Neural progenitor cell (in vitro differentiated cells): ENCODE data around the gene SGPP1. TPM values are rescaled to one million over a fixed set of nuclear protein-coding genes. Genes with fewer than 3 reads are reported as not detected.

ENCODE experiments used
- DNase-seq: peaks from one replicate; pipeline ENCODE4 v3.0.0-alpha.2; 2016; ENCODE audit warnings: low spot score
- H2AFZ ChIP-seq: fragments of 200-600 bp; sonication (generic); replicated peaks from 2 replicates; pipeline ENCODE4 v1.6.1; 2016; ENCODE audit warnings: antibody characterized with exemption
- H3F3A ChIP-seq: fragments of 200-600 bp; sonication (generic); 2 replicates; pipeline ENCODE4 v1.6.1; 2016; ENCODE audit warnings: antibody characterized with exemption, low read depth
- H3K27ac ChIP-seq: fragments of 200-600 bp; sonication (generic); 2 replicates; pipeline ENCODE4 v1.5.1; 2016; ENCODE audit warnings: mild to moderate bottlenecking
- H3K27me3 ChIP-seq: fragments of 200-600 bp; sonication (generic); 2 replicates; pipeline ENCODE4 v1.6.1; 2016; ENCODE audit warnings: mild to moderate bottlenecking, moderate library complexity
- H3K36me3 ChIP-seq: fragments of 200-600 bp; sonication (generic); 2 replicates; pipeline ENCODE4 v1.5.1; 2016
- H3K4me1 ChIP-seq: fragments of 200-600 bp; sonication (generic); 2 replicates; pipeline ENCODE4 v1.6.1; 2016; ENCODE audit warnings: mixed run types
- H3K4me2 ChIP-seq: fragments of 200-600 bp; sonication (generic); 2 replicates; pipeline ENCODE4 v1.6.1; 2016
- H3K4me3 ChIP-seq: fragments of 200-600 bp; sonication (generic); 2 replicates; pipeline ENCODE4 v1.5.1; 2016
- H3K79me2 ChIP-seq: fragments of 200-600 bp; sonication (generic); 2 replicates; pipeline ENCODE4 v1.6.1; 2016; ENCODE audit warnings: low read depth
- H3K9ac ChIP-seq: fragments of 200-600 bp; sonication (generic); 2 replicates; pipeline ENCODE4 v1.6.1; 2016
- H3K9me3 ChIP-seq: fragments of 200-600 bp; sonication (generic); 2 replicates; pipeline ENCODE4 v1.5.1; 2016; ENCODE audit warnings: low read depth
- H4K20me1 ChIP-seq: fragments of 200-600 bp; sonication (generic); 2 replicates; pipeline ENCODE4 v1.6.1; 2016; ENCODE audit warnings: low read depth
- H3K27ac Mint-ChIP-seq: 3 replicates; pipeline ENCODE4 v1.8.0; 2021; ENCODE audit warnings: mixed read lengths
- H3K27me3 Mint-ChIP-seq: 2 replicates; pipeline ENCODE4 v1.8.0; 2022; ENCODE audit warnings: low read depth, mild to moderate bottlenecking, inconsistent platforms, moderate library complexity, mixed read lengths; ENCODE audit not compliant: insufficient read depth
- H3K36me3 Mint-ChIP-seq: 3 replicates; pipeline ENCODE4 v1.8.0; 2021; ENCODE audit warnings: mixed read lengths
- H3K4me1 Mint-ChIP-seq: 3 replicates; pipeline ENCODE4 v1.8.0; 2021; ENCODE audit warnings: mixed read lengths
- H3K4me3 Mint-ChIP-seq: 3 replicates; pipeline ENCODE4 v1.8.0; 2021; ENCODE audit warnings: mild to moderate bottlenecking, moderate library complexity, mixed read lengths
- H3K9me3 Mint-ChIP-seq: 3 replicates; pipeline ENCODE4 v1.8.0; 2020; ENCODE audit warnings: mixed read lengths
- CTCF ChIP-seq: fragments of 200-600 bp; sonication (generic); IDR thresholded peaks from 2 replicates; pipeline ENCODE4 v1.5.1; 2017; ENCODE audit warnings: antibody characterized with exemption, mild to moderate bottlenecking
- EZH2 ChIP-seq: fragments of 200-600 bp; sonication (generic); IDR thresholded peaks from 2 replicates; pipeline ENCODE4 v1.6.1; 2017; ENCODE audit warnings: antibody characterized with exemption, mild to moderate bottlenecking, moderate library complexity
- EZH2phosphoT487 ChIP-seq: fragments of 200-600 bp; sonication (generic); IDR thresholded peaks from 2 replicates; pipeline ENCODE4 v1.6.1; 2017; ENCODE audit warnings: antibody characterized with exemption
- total RNA-seq: library from RNA; depleted of rRNA; stranded (reverse); fragments of >200 nt; gene quantifications from 2 replicates; pipeline ENCODE4 v1.2.3, GENCODE V29; 2015; ENCODE audit warnings: low replicate concordance

Gene SGPP1
- total RNA-seq, 1 donor from 2014 or later, result 9.2 TPM

GRCh38 chr14:63717702-63718101, 10.2 kb downstream of the SGPP1 start:
- Histone ChIP-seq H3K4me3 (no peak overlapping the region), H3K79me2 (no peaks in the 10 kb centered on the region), H3K27me3 (no peaks in the 10 kb centered on the region), H3F3A (peaks cover 3% of the 10 kb centered on the region), H3K4me1 (no peaks in the 10 kb centered on the region), H3K9ac (no peak overlapping the region), H3K27ac (no peak overlapping the region), H3K36me3 (no peaks in the 10 kb centered on the region), H4K20me1 (no peaks in the 10 kb centered on the region), H3K9me3 (peaks cover 16% of the 10 kb centered on the region), H3K4me2 (no peak overlapping the region), H2AFZ (no peak overlapping the region)
- Mint-ChIP-seq H3K27ac (no peak overlapping the region), H3K4me3 (no peak overlapping the region), H3K9me3 (peaks cover 30% of the 10 kb centered on the region), H3K36me3 (peaks cover 21% of the 10 kb centered on the region), H3K4me1 (no peaks in the 10 kb centered on the region), H3K27me3 (peaks cover 2% of the 10 kb centered on the region)
- peak; percentile 12 for DNase-seq
- TF ChIP-seq CTCF, result no peak
- no peak for TF ChIP-seq EZH2phosphoT487
- no peak for TF ChIP-seq EZH2

- Histone ChIP-seq H3K79me2 (no peaks in the 10 kb centered on the region), H3K4me1 (no peaks in the 10 kb centered on the region)
- H3K9me3 Mint-ChIP-seq, result peaks cover 28% of the 10 kb centered on the region
Measured at GRCh38 chr14:63715360-63715759, 12.5 kb downstream of the SGPP1 start.

GRCh38 chr14:63713764-63714163, 14.1 kb downstream of the SGPP1 start:
- H3K36me3 Mint-ChIP-seq, result peaks cover 22% of the 10 kb centered on the region
- TF ChIP-seq EZH2 (no peak), EZH2phosphoT487 (no peak), CTCF (no peak)
- DNase-seq, result no peak
- no peak overlapping the region for H3K4me3 Mint-ChIP-seq
- Histone ChIP-seq H3K4me1 (no peaks in the 10 kb centered on the region), H3K4me2 (no peak overlapping the region), H2AFZ (no peak overlapping the region), H3K9me3 (peaks cover 16% of the 10 kb centered on the region), H3K27me3 (no peaks in the 10 kb centered on the region), H4K20me1 (no peaks in the 10 kb centered on the region), H3K27ac (no peak overlapping the region), H3K9ac (no peak overlapping the region), H3K4me3 (no peak overlapping the region), H3K36me3 (no peaks in the 10 kb centered on the region), H3K79me2 (no peaks in the 10 kb centered on the region), H3F3A (peaks cover 3% of the 10 kb centered on the region)
- no peaks in the 10 kb centered on the region for H3K4me1 Mint-ChIP-seq
- H3K27ac Mint-ChIP-seq, result no peak overlapping the region
- peaks cover 4% of the 10 kb centered on the region for H3K27me3 Mint-ChIP-seq
- peaks cover 25% of the 10 kb centered on the region for H3K9me3 Mint-ChIP-seq

More at GRCh38 chr14:63715360-63715759, 12.5 kb downstream of the SGPP1 start:
- no peak overlapping the region for H3K27ac ChIP-seq
- no peaks in the 10 kb centered on the region for H3K4me1 Mint-ChIP-seq
- H3K4me3 ChIP-seq, result no peak overlapping the region
- peaks cover 3% of the 10 kb centered on the region for H3F3A ChIP-seq
- no peak overlapping the region for H3K9ac ChIP-seq
- H3K36me3 ChIP-seq, result no peaks in the 10 kb centered on the region
- H3K36me3 Mint-ChIP-seq, result peaks cover 22% of the 10 kb centered on the region
- TF ChIP-seq CTCF (no peak), EZH2phosphoT487 (no peak), EZH2 (no peak)
- H3K27ac Mint-ChIP-seq, result no peak overlapping the region
- H3K9me3 ChIP-seq, result peaks cover 16% of the 10 kb centered on the region
- H3K27me3 ChIP-seq, result no peaks in the 10 kb centered on the region
- H2AFZ ChIP-seq, result no peak overlapping the region
- H3K27me3 Mint-ChIP-seq, result peaks cover 4% of the 10 kb centered on the region
- no peaks in the 10 kb centered on the region for H4K20me1 ChIP-seq
- DNase-seq, result no peak
- no peak overlapping the region for H3K4me2 ChIP-seq
- H3K4me3 Mint-ChIP-seq, result no peak overlapping the region
